ENCODE data around the gene OSBPL1A.
"Not testable (repeated sequence)": the region's sequence is repeated elsewhere in the genome, so short reads cannot be mapped to it uniquely, and the experiment has no call there.

Gene OSBPL1A

DNA sequence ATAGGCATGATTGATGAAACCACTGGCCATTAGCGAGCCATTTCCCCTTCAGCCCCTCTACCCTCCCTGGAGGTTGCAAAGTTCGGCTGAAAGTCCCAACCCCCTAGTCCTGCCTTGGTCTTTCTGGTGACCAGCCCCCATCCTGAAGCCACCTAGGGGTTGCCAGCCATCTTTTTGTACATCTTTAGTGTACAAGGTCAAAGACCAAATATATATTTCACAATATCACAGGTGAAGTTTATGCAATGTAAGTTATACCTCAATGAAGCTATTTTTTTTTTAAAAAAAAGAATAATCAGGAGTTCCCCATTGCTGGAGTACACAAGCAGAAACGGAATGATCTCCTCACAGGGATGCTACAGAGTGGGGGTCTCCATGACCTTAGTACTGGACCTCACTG lies 31.3 kb downstream of the OSBPL1A start:
- Histone ChIP-seq H3K27ac (ENCODE audit: low read depth, low read length) (no peak overlapping the region), H3K9ac (ENCODE audit: low read length) (no peak overlapping the region), H3K36me3 (ENCODE audit: control insufficient read depth, insufficient read depth, low read length) (no peaks in the 10 kb centered on the region), H3K4me1 (ENCODE audit: control insufficient read depth, insufficient read depth, low read length) (no peaks in the 10 kb centered on the region), H3K4me3 (ENCODE audit: low read length) (no peak overlapping the region), H3K27me3 (ENCODE audit: control insufficient read depth, insufficient read depth, low read length) (no peaks in the 10 kb centered on the region)

- H3K9ac ChIP-seq (ENCODE audit: low read length), result no peak overlapping the region
- no peaks in the 10 kb centered on the region for H3K4me1 ChIP-seq (ENCODE audit: control insufficient read depth, insufficient read depth, low read length)
- H3K4me3 ChIP-seq (ENCODE audit: low read length), result no peak overlapping the region
- no peak overlapping the region for H3K27ac ChIP-seq (ENCODE audit: low read depth, low read length)
- H3K36me3 ChIP-seq (ENCODE audit: control insufficient read depth, insufficient read depth, low read length), result no peaks in the 10 kb centered on the region
- no peaks in the 10 kb centered on the region for H3K27me3 ChIP-seq (ENCODE audit: control insufficient read depth, insufficient read depth, low read length)
These were observed 33.4 kb downstream of the OSBPL1A start for GRCh38 chr18:24364177-24364576.

DNA sequence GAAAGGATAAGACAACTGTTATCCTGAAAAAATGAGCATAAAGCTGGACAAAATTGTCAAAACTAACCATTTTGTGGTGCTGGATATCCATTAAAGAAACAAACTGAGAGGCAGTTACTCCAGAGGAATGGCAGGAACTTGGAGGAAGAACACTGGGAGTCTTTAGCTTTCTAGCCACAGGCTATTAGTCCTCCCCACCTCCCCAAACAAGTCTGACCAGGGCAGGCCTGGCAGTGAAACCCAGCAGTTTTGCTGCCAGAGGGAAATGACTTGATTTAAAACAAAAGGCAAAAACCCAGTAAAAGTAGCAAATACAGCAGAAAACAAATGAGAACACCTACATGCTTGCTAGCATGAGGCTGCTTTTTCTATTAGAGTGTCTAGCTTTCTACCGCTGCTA lies 34.9 kb downstream of the OSBPL1A start:
- Histone ChIP-seq H3K4me1 (ENCODE audit: control insufficient read depth, insufficient read depth, low read length) (no peaks in the 10 kb centered on the region), H3K27ac (ENCODE audit: low read depth, low read length) (no peak overlapping the region), H3K9ac (ENCODE audit: low read length) (no peak overlapping the region), H3K27me3 (ENCODE audit: control insufficient read depth, insufficient read depth, low read length) (no peaks in the 10 kb centered on the region), H3K4me3 (ENCODE audit: low read length) (no peak overlapping the region), H3K36me3 (ENCODE audit: control insufficient read depth, insufficient read depth, low read length) (no peaks in the 10 kb centered on the region)

GRCh38 chr18:24359787-24360530 lies 37.7 kb downstream of the OSBPL1A start:
- not testable (repeated sequence) for H3K4me3 ChIP-seq (ENCODE audit: low read length); H3K4me1 ChIP-seq (ENCODE audit: control insufficient read depth, insufficient read depth, low read length); H3K27me3 ChIP-seq (ENCODE audit: control insufficient read depth, insufficient read depth, low read length); H3K27ac ChIP-seq (ENCODE audit: low read depth, low read length); H3K9ac ChIP-seq (ENCODE audit: low read length); H3K36me3 ChIP-seq (ENCODE audit: control insufficient read depth, insufficient read depth, low read length)

- Histone ChIP-seq H3K27me3 (ENCODE audit: control insufficient read depth, insufficient read depth, low read length) (no peaks in the 10 kb centered on the region), H3K9ac (ENCODE audit: low read length) (no peak overlapping the region), H3K27ac (ENCODE audit: low read depth, low read length) (no peak overlapping the region), H3K4me1 (ENCODE audit: control insufficient read depth, insufficient read depth, low read length) (no peaks in the 10 kb centered on the region), H3K36me3 (ENCODE audit: control insufficient read depth, insufficient read depth, low read length) (no peaks in the 10 kb centered on the region), H3K4me3 (ENCODE audit: low read length) (no peak overlapping the region)
These were observed 43.3 kb downstream of the OSBPL1A start for GRCh38 chr18:24354278-24354677.

DNA sequence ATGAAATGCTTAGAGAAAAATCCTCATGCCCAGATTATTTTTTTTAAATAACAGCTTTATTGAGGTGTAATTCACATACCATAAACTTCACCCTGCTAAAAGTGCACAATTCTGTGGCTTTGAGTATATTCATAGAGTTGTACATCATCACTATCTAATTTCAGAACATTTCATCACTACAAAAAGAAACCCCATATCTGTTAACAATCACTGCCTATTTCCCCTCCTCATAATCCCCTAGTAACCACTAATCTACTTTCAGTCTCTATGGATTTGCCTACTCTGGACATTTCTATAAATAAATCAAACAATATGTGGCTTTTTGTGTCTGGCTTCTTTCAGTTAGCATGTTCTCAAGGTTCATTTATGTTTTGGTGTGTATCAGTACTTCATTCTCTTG lies 51.4 kb downstream of the OSBPL1A start:
- Histone ChIP-seq H3K27me3 (ENCODE audit: control insufficient read depth, insufficient read depth, low read length) (no peaks in the 10 kb centered on the region), H3K4me1 (ENCODE audit: control insufficient read depth, insufficient read depth, low read length) (no peaks in the 10 kb centered on the region), H3K36me3 (ENCODE audit: control insufficient read depth, insufficient read depth, low read length) (no peaks in the 10 kb centered on the region), H3K9ac (ENCODE audit: low read length) (no peak overlapping the region), H3K27ac (ENCODE audit: low read depth, low read length) (no peak overlapping the region), H3K4me3 (ENCODE audit: low read length) (no peak overlapping the region)

GRCh38 chr18:24344509-24344908 lies 53.1 kb downstream of the OSBPL1A start:
- H3K36me3 ChIP-seq (ENCODE audit: control insufficient read depth, insufficient read depth, low read length), result no peaks in the 10 kb centered on the region
- H3K27me3 ChIP-seq (ENCODE audit: control insufficient read depth, insufficient read depth, low read length), result no peaks in the 10 kb centered on the region
- no peak overlapping the region for H3K9ac ChIP-seq (ENCODE audit: low read length)
- H3K4me1 ChIP-seq (ENCODE audit: control insufficient read depth, insufficient read depth, low read length), result no peaks in the 10 kb centered on the region
- H3K27ac ChIP-seq (ENCODE audit: low read depth, low read length), result no peak overlapping the region
- H3K4me3 ChIP-seq (ENCODE audit: low read length), result no peak overlapping the region

- H3K4me1 ChIP-seq (ENCODE audit: control insufficient read depth, insufficient read depth, low read length), result no peaks in the 10 kb centered on the region
- no peak overlapping the region for H3K9ac ChIP-seq (ENCODE audit: low read length)
- H3K27me3 ChIP-seq (ENCODE audit: control insufficient read depth, insufficient read depth, low read length), result no peaks in the 10 kb centered on the region
- H3K27ac ChIP-seq (ENCODE audit: low read depth, low read length), result no peak overlapping the region
- H3K36me3 ChIP-seq (ENCODE audit: control insufficient read depth, insufficient read depth, low read length), result no peaks in the 10 kb centered on the region
- no peak overlapping the region for H3K4me3 ChIP-seq (ENCODE audit: low read length)
These were observed 55.3 kb downstream of the OSBPL1A start for GRCh38 chr18:24342347-24342746.

DNA sequence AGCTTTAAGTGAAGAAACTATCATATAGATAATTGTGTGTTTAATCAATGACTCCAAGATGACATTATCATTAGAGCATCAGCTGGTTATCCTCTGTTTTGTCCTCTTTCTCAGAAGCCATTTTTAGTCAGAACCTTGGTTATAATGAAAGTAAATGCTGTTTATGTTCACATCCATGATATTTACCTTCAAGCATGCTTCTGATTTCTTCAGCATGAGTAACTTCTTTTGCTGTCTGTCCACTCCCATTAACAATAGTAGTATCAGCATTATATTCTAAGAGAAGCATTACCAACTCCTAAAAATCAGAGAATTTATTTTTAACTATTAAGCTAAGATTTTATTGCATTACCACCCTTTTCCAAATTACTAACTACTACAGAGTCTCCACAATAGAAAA lies 56.3 kb downstream of the OSBPL1A start:
- Histone ChIP-seq H3K4me3 (ENCODE audit: low read length) (no peak overlapping the region), H3K9ac (ENCODE audit: low read length) (no peak overlapping the region), H3K27me3 (ENCODE audit: control insufficient read depth, insufficient read depth, low read length) (no peaks in the 10 kb centered on the region)

GRCh38 chr18:24333084-24333483 lies 64.5 kb downstream of the OSBPL1A start:
- H3K9ac ChIP-seq (ENCODE audit: low read length), result no peak overlapping the region
- no peak overlapping the region for H3K27ac ChIP-seq (ENCODE audit: low read depth, low read length)
- no peaks in the 10 kb centered on the region for H3K36me3 ChIP-seq (ENCODE audit: control insufficient read depth, insufficient read depth, low read length)
- no peaks in the 10 kb centered on the region for H3K27me3 ChIP-seq (ENCODE audit: control insufficient read depth, insufficient read depth, low read length)
- no peak overlapping the region for H3K4me3 ChIP-seq (ENCODE audit: low read length)
- H3K4me1 ChIP-seq (ENCODE audit: control insufficient read depth, insufficient read depth, low read length), result no peaks in the 10 kb centered on the region

More for the DNA sequence above, 56.3 kb downstream of the OSBPL1A start:
- H3K4me1 ChIP-seq (ENCODE audit: control insufficient read depth, insufficient read depth, low read length), result no peaks in the 10 kb centered on the region
- H3K36me3 ChIP-seq (ENCODE audit: control insufficient read depth, insufficient read depth, low read length), result no peaks in the 10 kb centered on the region
- no peak overlapping the region for H3K27ac ChIP-seq (ENCODE audit: low read depth, low read length)

- Histone ChIP-seq H3K9ac (ENCODE audit: low read length) (no peak overlapping the region), H3K27ac (ENCODE audit: low read depth, low read length) (no peak overlapping the region), H3K36me3 (ENCODE audit: control insufficient read depth, insufficient read depth, low read length) (no peaks in the 10 kb centered on the region), H3K4me1 (ENCODE audit: control insufficient read depth, insufficient read depth, low read length) (no peaks in the 10 kb centered on the region), H3K27me3 (ENCODE audit: control insufficient read depth, insufficient read depth, low read length) (no peaks in the 10 kb centered on the region), H3K4me3 (ENCODE audit: low read length) (no peak overlapping the region)
These were observed 71.4 kb downstream of the OSBPL1A start for GRCh38 chr18:24326211-24326610.

- no peaks in the 10 kb centered on the region for H3K4me1 ChIP-seq (ENCODE audit: control insufficient read depth, insufficient read depth, low read length)
- no peaks in the 10 kb centered on the region for H3K36me3 ChIP-seq (ENCODE audit: control insufficient read depth, insufficient read depth, low read length)
- no peak overlapping the region for H3K4me3 ChIP-seq (ENCODE audit: low read length)
- no peaks in the 10 kb centered on the region for H3K27me3 ChIP-seq (ENCODE audit: control insufficient read depth, insufficient read depth, low read length)
- no peak overlapping the region for H3K27ac ChIP-seq (ENCODE audit: low read depth, low read length)
- H3K9ac ChIP-seq (ENCODE audit: low read length), result no peak overlapping the region
These were observed 75.0 kb downstream of the OSBPL1A start for GRCh38 chr18:24322584-24323136.

DNA sequence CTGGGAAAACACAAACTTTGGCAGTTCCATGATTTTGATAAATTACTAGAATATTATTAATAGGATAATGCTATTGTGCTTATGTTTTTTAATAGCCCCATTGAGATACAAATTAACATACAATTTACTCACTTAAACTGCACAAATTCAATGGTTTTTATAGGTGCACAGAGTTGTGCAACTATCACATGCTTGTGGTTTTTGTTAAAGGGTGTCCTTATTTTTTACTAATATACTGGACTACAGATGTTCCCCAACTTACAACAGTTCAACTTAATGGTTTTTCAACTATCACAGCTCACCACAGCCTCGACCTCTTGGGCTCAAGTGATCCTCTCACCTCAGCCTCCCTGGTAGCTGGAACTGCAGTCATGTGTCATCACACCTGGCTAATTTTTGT lies 76.6 kb downstream of the OSBPL1A start:
- Histone ChIP-seq H3K27me3 (ENCODE audit: control insufficient read depth, insufficient read depth, low read length) (no peaks in the 10 kb centered on the region), H3K4me1 (ENCODE audit: control insufficient read depth, insufficient read depth, low read length) (no peaks in the 10 kb centered on the region), H3K9ac (ENCODE audit: low read length) (no peak overlapping the region), H3K27ac (ENCODE audit: low read depth, low read length) (no peak overlapping the region), H3K4me3 (ENCODE audit: low read length) (no peak overlapping the region), H3K36me3 (ENCODE audit: control insufficient read depth, insufficient read depth, low read length) (no peaks in the 10 kb centered on the region)
